HG03175 (cell line): ENCODE measurements around the gene KRTAP5-2.
"Not testable (repeated sequence)": the region's sequence is repeated elsewhere in the genome, so short reads cannot be mapped to it uniquely, and the experiment has no call there.

Experiments
- ATAC-seq: cut with Tn5 transposase; IDR thresholded peaks from one replicate; pipeline ENCODE4 v1.9.1; 2021; ENCODE audit warnings: mild to moderate bottlenecking, moderate library complexity; ENCODE audit not compliant: unreplicated experiment

Gene KRTAP5-2, protein sequence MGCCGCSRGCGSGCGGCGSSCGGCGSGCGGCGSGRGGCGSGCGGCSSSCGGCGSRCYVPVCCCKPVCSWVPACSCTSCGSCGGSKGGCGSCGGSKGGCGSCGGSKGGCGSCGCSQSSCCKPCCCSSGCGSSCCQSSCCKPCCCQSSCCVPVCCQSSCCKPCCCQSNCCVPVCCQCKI

DNA sequence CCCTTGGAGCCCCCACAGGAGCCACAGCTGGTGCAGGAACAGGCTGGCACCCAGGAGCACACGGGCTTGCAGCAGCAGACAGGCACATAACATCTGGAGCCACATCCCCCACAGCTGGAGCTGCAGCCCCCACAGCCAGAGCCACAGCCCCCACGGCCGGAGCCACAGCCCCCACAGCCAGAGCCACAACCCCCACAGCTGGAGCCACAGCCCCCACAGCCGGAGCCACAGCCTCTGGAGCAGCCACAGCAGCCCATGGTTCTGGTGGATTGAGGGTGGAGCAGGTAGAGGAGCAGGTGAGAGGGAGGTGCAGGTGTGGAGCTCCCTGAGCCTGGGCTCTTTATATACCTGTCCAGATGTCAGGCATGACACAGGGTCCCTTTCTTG lies at the start of gene KRTAP5-2:
TSS of gene KRTAP5-2 (minus strand) at position 301 of the 387 bp plus-strand sequence. CDS start at position 257, 44 bp downstream.
- ATAC-seq = no peak

DNA sequence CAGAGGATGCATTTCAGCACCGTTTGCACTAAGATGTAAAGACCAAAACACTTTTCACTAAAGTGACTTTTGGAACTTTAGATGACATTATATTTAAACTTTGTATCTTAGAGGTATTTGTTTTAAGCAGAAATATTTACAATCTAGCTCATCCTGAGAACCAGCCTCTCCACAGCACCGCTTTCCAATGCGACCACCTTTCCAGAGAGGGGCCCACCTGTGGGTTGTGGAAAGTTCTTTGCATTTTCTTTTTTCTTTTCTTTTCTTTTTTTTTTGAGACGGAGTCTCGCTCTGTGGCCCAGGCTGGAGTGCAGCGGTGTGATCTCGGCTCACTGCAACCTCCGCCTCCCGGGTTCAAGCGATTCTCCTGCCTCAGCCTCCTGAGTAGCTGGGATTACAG lies 48.4 kb upstream of the KRTAP5-2 start:
- ATAC-seq = not testable (repeated sequence)

DNA sequence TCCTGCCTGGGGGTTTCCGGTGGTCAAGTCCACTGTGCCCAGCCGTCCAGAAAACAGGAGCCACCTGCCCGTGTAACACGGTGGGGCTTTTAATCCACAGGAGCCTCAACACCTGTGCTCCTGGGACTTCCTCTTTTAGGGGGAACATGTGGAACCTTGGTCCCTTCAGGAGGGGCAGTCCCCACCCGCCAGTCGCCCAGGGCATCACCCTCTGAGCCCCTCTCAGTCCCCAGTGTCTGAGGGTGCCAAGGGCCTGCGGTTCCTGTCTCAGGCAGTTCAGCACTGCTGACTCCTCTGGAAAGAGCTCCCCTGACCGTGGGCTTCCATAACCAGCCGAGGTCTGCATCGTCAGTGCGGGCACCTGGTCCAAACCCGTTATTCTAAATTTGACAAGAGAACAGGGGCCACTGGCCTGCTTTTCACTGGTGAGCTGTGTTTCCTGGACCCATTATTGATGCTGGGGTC lies 47.3 kb upstream of the KRTAP5-2 start:
- no peak for ATAC-seq

GRCh38 chr11:1644601-1645356 lies 46.7 kb upstream of the KRTAP5-2 start:
- no peak for ATAC-seq

- ATAC-seq = no peak
Measured at GRCh38 chr11:1643146-1643690, 45.1 kb upstream of the KRTAP5-2 start.

DNA sequence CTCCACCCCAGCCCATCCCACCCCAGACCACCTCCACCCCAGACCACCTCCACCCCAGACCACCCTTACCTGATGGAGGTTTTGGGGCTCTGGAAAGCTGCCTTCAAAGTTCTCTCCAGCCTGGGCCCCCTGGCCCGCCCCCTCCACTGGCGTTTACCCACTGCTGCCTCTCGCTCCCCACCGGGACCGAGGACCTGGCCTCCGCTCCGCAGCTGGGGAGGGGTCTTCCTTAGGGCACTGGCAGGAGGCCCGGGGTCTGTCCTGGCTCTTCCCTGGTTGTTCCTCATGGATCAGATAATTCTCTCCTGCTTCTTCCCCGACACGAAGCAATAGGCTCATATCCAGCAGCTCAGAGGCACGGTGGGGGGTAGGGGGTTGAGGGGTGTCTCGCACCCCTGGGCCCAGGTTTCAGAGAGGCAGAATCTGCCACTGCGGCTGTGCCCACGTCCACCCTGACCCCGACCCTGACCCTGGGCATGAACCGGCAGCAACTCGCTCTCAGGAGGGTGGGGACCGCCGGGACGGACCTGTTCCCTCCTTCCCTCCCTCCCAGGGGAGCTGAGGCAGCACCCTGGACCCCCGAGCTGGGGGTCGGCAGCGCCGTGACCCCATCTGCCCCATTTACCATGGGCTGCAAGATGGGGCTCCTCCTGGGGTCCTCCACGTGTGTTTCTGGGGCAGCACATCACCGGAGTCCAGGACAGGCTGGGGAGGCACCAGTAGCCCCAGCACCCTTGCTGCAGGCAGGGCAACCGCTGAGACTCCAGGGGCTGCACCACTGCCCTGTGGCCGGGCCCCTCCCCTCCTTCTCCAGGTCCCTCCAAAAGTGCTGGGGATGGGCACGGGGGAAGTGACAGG lies 44.4 kb upstream of the KRTAP5-2 start:
- no peak for ATAC-seq

GRCh38 chr11:1641096-1641495 lies 43.0 kb upstream of the KRTAP5-2 start:
- no peak for ATAC-seq

- no peak for ATAC-seq
Measured at GRCh38 chr11:1640076-1640946, 42.2 kb upstream of the KRTAP5-2 start.

- ATAC-seq = no peak
Measured at GRCh38 chr11:1639666-1640065, 41.6 kb upstream of the KRTAP5-2 start.

- ATAC-seq = no peak
Measured at GRCh38 chr11:1639102-1639620, 41.1 kb upstream of the KRTAP5-2 start.

DNA sequence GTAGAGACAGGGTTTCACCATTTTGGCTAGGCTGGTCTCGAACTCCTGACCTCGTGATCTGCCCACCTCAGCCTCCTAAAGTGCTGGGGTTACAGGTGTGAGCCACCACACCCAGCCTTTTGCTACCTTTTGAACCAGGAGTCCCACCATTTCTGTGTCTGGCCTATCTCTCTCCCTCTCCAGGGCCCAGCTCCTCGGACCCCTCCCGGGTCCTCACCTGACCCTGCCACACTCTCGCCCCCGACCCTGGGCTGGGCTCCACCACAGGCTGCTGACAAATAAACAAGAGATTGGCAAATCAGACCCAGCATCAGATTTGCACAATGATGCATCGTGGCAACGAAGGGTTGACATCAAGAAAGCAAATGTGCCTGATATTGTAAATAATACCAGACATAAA lies 40.2 kb upstream of the KRTAP5-2 start:
- no peak for ATAC-seq

- ATAC-seq = no peak
Measured at GRCh38 chr11:1637628-1638027, 39.5 kb upstream of the KRTAP5-2 start.

DNA sequence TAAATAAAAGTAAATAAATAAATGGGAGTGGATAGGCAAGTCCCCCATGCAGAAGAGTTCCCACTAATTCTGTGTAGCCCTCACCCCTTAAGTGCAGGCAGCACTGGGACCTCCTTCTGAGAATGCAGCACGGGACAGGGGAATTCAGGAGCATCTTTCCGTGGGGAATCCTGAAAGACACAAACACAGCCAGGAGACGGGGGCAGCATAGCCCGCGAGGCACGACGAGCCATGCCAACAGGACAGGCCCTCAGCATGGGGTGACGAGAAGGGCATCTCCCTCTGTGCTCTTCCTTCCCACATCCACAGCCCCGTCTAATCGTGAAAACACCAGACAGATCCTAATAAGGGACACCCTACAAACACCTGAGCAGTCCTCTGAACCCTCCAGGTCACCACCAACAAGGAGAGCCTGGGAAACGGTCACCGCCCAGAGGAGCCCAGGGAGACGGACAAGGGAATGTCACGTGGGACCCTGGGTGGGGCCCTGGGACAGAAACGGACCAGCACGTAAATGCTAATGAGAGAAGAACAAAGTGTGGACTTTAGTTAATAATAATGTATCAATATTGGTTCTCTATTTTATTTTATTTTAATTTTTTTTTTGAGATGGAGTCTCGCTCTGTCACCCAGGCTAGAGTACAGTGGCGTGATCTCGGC lies 38.3 kb upstream of the KRTAP5-2 start:
- ATAC-seq = no peak

GRCh38 chr11:1633864-1634263 lies 35.8 kb upstream of the KRTAP5-2 start:
- ATAC-seq = no peak

DNA sequence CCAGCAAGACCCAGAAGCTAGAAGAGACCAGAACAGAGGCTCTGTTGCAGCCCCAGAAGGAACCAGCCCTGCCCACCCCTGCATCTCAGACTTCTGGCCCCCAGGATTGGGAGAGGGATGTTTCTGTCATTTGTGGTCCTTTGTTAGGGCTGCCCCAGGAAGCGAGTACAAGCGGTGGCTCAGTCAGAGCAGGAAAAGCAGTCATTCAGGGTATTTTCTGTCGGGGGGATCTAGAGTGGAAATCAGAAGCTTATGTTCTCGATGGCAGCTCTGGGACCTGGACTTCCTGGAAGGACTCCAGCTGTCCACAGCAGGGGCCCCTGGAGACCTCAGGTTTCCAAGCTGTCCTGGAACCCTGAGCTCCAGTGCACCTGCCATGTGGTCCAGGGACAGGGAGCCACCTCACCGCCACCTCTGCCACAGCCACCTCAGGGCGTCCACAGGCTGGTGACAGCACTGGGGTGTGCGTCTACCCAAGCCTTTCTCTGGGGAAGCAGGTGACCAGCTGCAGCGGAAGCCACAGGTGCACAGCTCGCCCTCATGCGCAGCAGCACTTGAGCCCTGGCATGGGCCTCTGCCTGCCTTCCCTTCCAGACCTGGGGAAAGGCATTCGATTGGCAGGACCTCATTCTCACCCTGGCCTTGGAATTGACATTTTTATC lies 34.1 kb upstream of the KRTAP5-2 start:
- ATAC-seq = no peak

DNA sequence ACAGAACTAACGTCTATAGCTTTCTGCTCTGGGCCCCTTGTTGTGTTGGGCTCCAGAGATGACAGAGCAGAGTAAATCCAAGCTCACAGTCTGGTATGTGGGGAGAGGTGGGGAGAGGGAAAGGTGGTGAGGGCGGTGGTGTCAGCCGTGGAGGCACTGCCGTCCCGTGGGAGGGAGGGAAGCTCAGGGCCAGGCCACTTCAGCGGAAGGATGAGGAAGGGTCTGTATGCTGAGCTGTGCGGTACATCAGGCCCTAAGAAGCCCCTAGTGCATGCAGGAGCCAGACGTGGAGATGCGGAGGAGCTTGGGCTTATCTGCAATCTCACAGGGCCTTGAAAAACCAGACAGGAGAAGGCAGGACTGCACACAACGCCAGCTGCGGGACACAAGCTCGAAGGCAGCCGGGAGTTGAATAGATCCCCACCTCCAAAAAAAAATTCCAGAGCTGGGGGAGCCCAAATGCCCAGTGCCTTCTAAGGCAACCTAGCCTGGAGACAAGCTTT lies 33.0 kb upstream of the KRTAP5-2 start:
- ATAC-seq = no peak

DNA sequence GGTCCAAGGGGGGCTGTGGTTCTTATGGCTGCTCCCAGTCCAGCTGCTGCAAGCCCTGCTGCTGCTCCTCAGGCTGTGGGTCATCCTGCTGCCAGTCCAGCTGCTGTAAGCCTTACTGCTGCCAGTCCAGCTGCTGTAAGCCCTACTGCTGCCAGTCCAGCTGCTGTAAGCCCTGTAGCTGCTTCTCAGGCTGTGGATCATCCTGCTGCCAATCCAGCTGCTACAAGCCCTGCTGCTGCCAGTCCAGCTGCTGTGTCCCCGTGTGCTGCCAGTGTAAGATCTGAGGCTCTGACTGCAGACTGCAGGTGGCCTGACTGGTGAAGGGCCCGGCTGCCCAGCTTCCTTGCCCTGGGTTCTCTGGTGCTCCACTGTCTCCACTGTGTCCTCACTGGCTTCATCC lies 32.2 kb upstream of the KRTAP5-2 start:
- no peak for ATAC-seq

DNA sequence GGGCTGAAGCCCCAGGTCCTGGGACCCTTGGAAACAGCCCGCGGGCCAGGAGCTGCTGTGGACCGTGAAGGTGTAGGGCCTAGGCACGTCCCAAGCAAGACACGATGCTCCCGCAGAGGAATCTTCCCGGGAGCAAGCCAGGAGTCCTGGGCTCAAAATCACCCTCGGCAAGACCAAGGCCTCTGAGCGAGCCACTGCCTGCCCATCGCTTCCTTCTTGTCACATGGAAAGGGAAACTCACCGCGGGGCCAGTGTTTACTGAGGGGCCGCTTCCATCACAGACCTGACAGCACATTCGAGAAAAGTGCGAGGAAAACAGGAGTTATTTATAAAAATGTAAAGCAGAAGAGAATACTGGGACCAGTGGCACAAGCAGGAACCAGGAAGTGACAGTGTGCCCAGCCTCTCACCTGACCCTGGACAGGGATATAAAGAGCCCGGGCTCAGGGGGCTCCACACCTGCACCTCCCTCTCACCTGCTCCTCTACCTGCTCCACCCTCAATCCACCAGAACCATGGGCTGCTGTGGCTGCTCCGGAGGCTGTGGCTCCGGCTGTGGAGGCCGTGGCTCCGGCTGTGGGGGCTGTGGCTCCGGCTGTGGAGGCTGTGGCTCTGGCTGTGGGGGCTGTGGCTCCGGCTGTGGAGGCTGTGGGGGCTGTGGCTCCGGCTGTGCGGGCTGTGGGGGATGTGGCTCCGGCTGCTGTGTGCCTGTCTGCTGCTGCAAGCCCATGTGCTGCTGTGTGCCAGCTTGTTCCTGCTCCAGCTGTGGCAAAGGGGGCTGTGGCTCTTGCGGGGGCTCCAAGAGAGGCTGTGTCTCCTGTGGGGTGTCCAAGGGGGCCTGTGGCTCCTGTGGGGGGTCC lies 31.5 kb upstream of the KRTAP5-2 start, which contains the start of gene KRTAP5-5:
TSS of gene KRTAP5-5 (plus strand) at position 450 of the 860 bp plus-strand sequence. CDS start at position 516, 66 bp downstream.
- ATAC-seq = no peak
